HCT116 (cell line): ENCODE results near the gene CDH2. TPM values are rescaled to one million over a fixed set of nuclear protein-coding genes. Genes with fewer than 3 reads are reported as not detected.

Experiments used
- ATAC-seq: fragments of 200-7000 bp; cut with Tn5 transposase; 2 replicates; pipeline ENCODE4 v1.9.1; 2020; ENCODE audit warnings: mild to moderate bottlenecking, moderate library complexity
- BruUV-seq: library from RNA; stranded (reverse); fragments of 400-500 nt; replicated peaks from 2 replicates; lab custom pipeline; 2021; lab: Mats Ljungman, UMichigan
- CTCF ChIA-PET: fragments of 300-600 bp; sonication (Branson Sonifier 250); formaldehyde crosslinking; loops from one replicate; lab custom pipeline; 2021; ENCODE audit warnings: antibody characterized with exemption; lab: Charles Lee
- POLR2A ChIA-PET: fragments of 300-600, 350-600 bp; sonication (Branson Sonifier 250); formaldehyde crosslinking; loops from one replicate; lab custom pipeline; 2021; ENCODE audit warnings: antibody characterized with exemption; lab: Charles Lee
- RAD21 ChIA-PET, 2 experiments: fragments of 300-600 bp; sonication (Branson Sonifier 250); formaldehyde crosslinking; loops; one replicate each; lab custom pipeline; 2023; ENCODE audit warnings: low total read pairs in 2 of 2; ENCODE audit not compliant: uncharacterized antibody in 2 of 2, unreplicated experiment in 2 of 2, low non-redundant PET in 1 of 2; lab: Charles Lee
- DNase-seq: peaks from one replicate; pipeline ENCODE4 v3.0.0-alpha.2; 2010; ENCODE audit warnings: low read depth, low spot score
- H2AFZ ChIP-seq: fragments of 200-600 bp; shearing (Covaris generic), sonication (generic); 2 replicates; pipeline ENCODE4 v1.6.1; 2017; ENCODE audit warnings: low read depth, mixed run types, mixed read lengths, antibody characterized with exemption, low read length; ENCODE audit not compliant: poor library complexity, severe bottlenecking
- H3K27ac ChIP-seq: 2 replicates; pipeline ENCODE4 v1.5.1; 2012; ENCODE audit warnings: low read depth, low read length
- H3K27me3 ChIP-seq: fragments of 200-600 bp; sonication (generic); 2 replicates; pipeline ENCODE4 v1.6.1; 2016; ENCODE audit warnings: mixed run types, low read length, mixed read lengths; ENCODE audit not compliant: insufficient read depth
- H3K36me3 ChIP-seq, 2 experiments: fragments of 200-500 bp in 1 of 2; fragments of 200-600 bp in 1 of 2; sonication (Bioruptor generic) in 1 of 2; sonication (generic) in 1 of 2; 2 replicates each; pipeline versions ENCODE4 v1.5.1 to v1.6.1; 2014 to 2016; ENCODE audit warnings: low read length in 2 of 2, inconsistent platforms in 1 of 2, mixed read lengths in 1 of 2, mixed run types in 1 of 2; ENCODE audit not compliant: insufficient read depth in 2 of 2, control insufficient read depth in 1 of 2
- H3K4me1 ChIP-seq, 2 experiments: fragments of 200-600 bp in 1 of 2; sonication (generic) in 1 of 2; 2 replicates each; pipeline versions ENCODE4 v1.5.1 to v1.6.1; 2012 to 2017; ENCODE audit warnings: low read length in 2 of 2, inconsistent platforms in 1 of 2, mild to moderate bottlenecking in 1 of 2, mixed read lengths in 1 of 2, mixed run types in 1 of 2, moderate library complexity in 1 of 2; ENCODE audit not compliant: insufficient read depth in 2 of 2, control insufficient read depth in 1 of 2
- H3K4me2 ChIP-seq: fragments of 200-600 bp; sonication (generic); 2 replicates; pipeline ENCODE4 v1.6.1; 2017; ENCODE audit warnings: mixed run types, low read length, mixed read lengths
- H3K4me3 ChIP-seq, 2 experiments: fragments of 200-600 bp in 1 of 2; sonication (generic) in 1 of 2; replicated peaks in 1 of 2; 2 replicates each; pipeline ENCODE4 v1.5.1; 2011 to 2016; ENCODE audit warnings: low read length in 2 of 2, control low read depth in 1 of 2, low read depth in 1 of 2, mild to moderate bottlenecking in 1 of 2, mixed read lengths in 1 of 2, mixed run types in 1 of 2
- H3K79me2 ChIP-seq: fragments of 200-600 bp; sonication (generic); 2 replicates; pipeline ENCODE4 v1.6.1; 2017; ENCODE audit warnings: mild to moderate bottlenecking, mixed run types, low read length, moderate library complexity, mixed read lengths; ENCODE audit not compliant: insufficient read depth
- H3K9ac ChIP-seq: fragments of 200-600 bp; sonication (generic); 2 replicates; pipeline ENCODE4 v1.6.1; 2016; ENCODE audit warnings: low read length, mixed read lengths
- H3K9me2 ChIP-seq: fragments of 200-600 bp; sonication (generic), shearing (Covaris generic); 2 replicates; pipeline ENCODE4 v1.6.1; 2017; ENCODE audit warnings: mixed run types, mild to moderate bottlenecking, moderate library complexity; ENCODE audit not compliant: insufficient read depth
- H3K9me3 ChIP-seq, 2 experiments: fragments of 200-500 bp in 1 of 2; fragments of 200-600 bp in 1 of 2; sonication (Bioruptor generic) in 1 of 2; sonication (generic) in 1 of 2; 2 replicates each; pipeline ENCODE4 v1.6.1; 2014 to 2017; ENCODE audit warnings: low read length in 2 of 2, mixed read lengths in 2 of 2, inconsistent platforms in 1 of 2, low read depth in 1 of 2, mild to moderate bottlenecking in 1 of 2, mixed run types in 1 of 2, moderate library complexity in 1 of 2; ENCODE audit not compliant: control insufficient read depth in 1 of 2, insufficient read depth in 1 of 2
- H4K20me1 ChIP-seq: fragments of 200-600 bp; sonication (generic), shearing (Covaris generic); 2 replicates; pipeline ENCODE4 v1.6.1; 2017; ENCODE audit warnings: mixed run types, mild to moderate bottlenecking, moderate library complexity; ENCODE audit not compliant: insufficient read depth
- CBX3 ChIP-seq: IDR thresholded peaks from 2 replicates; pipeline ENCODE4 v1.6.1; 2012; ENCODE audit warnings: low read depth
- CEBPB ChIP-seq: IDR thresholded peaks from 2 replicates; pipeline ENCODE4 v1.6.1; 2012; ENCODE audit warnings: low read depth
- EGR1 ChIP-seq: IDR thresholded peaks from 2 replicates; pipeline ENCODE4 v1.6.1; 2012; ENCODE audit warnings: low read depth
- ELF1 ChIP-seq: IDR thresholded peaks from 2 replicates; pipeline ENCODE4 v1.6.1; 2012; ENCODE audit warnings: low read depth, borderline replicate concordance
- EZH2 ChIP-seq: fragments of 200-600 bp; sonication (generic); IDR thresholded peaks from 2 replicates; pipeline ENCODE4 v1.6.1; 2017; ENCODE audit warnings: antibody characterized with exemption, mixed run types
- EZH2phosphoT487 ChIP-seq: fragments of 200-600 bp; IDR thresholded peaks from 2 replicates; pipeline ENCODE4 v1.6.1; 2018; ENCODE audit warnings: antibody characterized with exemption, borderline replicate concordance
- JUND ChIP-seq: IDR thresholded peaks from 2 replicates; pipeline ENCODE4 v1.6.1; 2012
- MAX ChIP-seq: IDR thresholded peaks from 2 replicates; pipeline ENCODE4 v1.6.1; 2012
- POLR2A ChIP-seq: IDR thresholded peaks from 2 replicates; pipeline ENCODE4 v1.7.0; 2011; ENCODE audit warnings: borderline replicate concordance; ENCODE audit not compliant: insufficient read depth, insufficient read length; ENCODE audit errors: extremely low read depth
- POLR2AphosphoS5 ChIP-seq: IDR thresholded peaks from 2 replicates; pipeline ENCODE4 v1.6.1; 2011; ENCODE audit warnings: mild to moderate bottlenecking, low read depth, low read length, moderate library complexity
- RAD21 ChIP-seq: IDR thresholded peaks from 2 replicates; pipeline ENCODE4 v1.6.1; 2012; ENCODE audit warnings: low read depth, mild to moderate bottlenecking
- SIN3A ChIP-seq: IDR thresholded peaks from 2 replicates; pipeline ENCODE4 v1.6.1; 2012; ENCODE audit warnings: low read depth
- SP1 ChIP-seq: IDR thresholded peaks from 2 replicates; pipeline ENCODE4 v1.6.1; 2012; ENCODE audit warnings: low read depth
- SRF ChIP-seq: IDR thresholded peaks from 2 replicates; pipeline ENCODE4 v1.6.1; 2012; ENCODE audit warnings: low read depth
- TCF7L2 ChIP-seq: IDR thresholded peaks from 2 replicates; pipeline ENCODE4 v1.7.0; 2011; ENCODE audit warnings: borderline replicate concordance, inconsistent platforms; ENCODE audit not compliant: insufficient read depth, insufficient read length; ENCODE audit errors: extremely low read depth
- YY1 ChIP-seq: IDR thresholded peaks from 2 replicates; pipeline ENCODE4 v1.6.1; 2011; ENCODE audit warnings: low read length, low read depth, moderate library complexity, mild to moderate bottlenecking; ENCODE audit not compliant: insufficient replicate concordance; ENCODE audit errors: extremely low read depth
- ZNF274 ChIP-seq: fragments of 200-500 bp; sonication (Bioruptor generic); IDR thresholded peaks from 2 replicates; pipeline ENCODE4 v1.6.1; 2014; ENCODE audit warnings: mild to moderate bottlenecking, low read depth, low read length, inconsistent platforms
- intact Hi-C: fragments of 100-400 bp; cut with micrococcal nuclease; formaldehyde crosslinking; loops from 2 replicates; pipeline ENCODE4 v1.10.0; 2022
- total RNA-seq: library from RNA; stranded (reverse); gene quantifications from one replicate; pipeline ENCODE4 v1.2.1, GENCODE V29; 2021; ENCODE audit not compliant: unreplicated experiment
- TF ChIP-seq, protein P1 (sequence below): IDR thresholded peaks from 2 replicates; pipeline ENCODE4 v1.6.1; 2012; ENCODE audit warnings: low read depth
- TF ChIP-seq, protein P2 (sequence below): IDR thresholded peaks from 2 replicates; pipeline ENCODE4 v1.6.1; 2012
- TF ChIP-seq, protein P3 (sequence below), 3 experiments: fragments of 200-600 bp in 1 of 3; sonication (generic) in 1 of 3; IDR thresholded peaks in 2 of 3; conservative IDR thresholded peaks in 1 of 3; 2 replicates each; pipeline ENCODE4 v1.5.1; 2012 to 2017; ENCODE audit warnings: low read depth in 2 of 3, low read length in 2 of 3, antibody characterized with exemption in 1 of 3, borderline replicate concordance in 1 of 3, control low read depth in 1 of 3, mild to moderate bottlenecking in 1 of 3, mixed read lengths in 1 of 3, mixed run types in 1 of 3, moderate library complexity in 1 of 3; ENCODE audit not compliant: insufficient read depth in 1 of 3

Gene CDH2
- total RNA-seq, 1 experiment from 2014 or later, result 0.15 TPM

GRCh38 chr18:28099237-28099636 lies 77.7 kb downstream of the CDH2 start:
- no peaks in the 10 kb centered on the region for H3K4me1 ChIP-seq
- no peak overlapping the region for H3K4me2 ChIP-seq
- RAD21 ChIA-PET, result no interaction called here
- intact Hi-C loops, result no loop called here
- POLR2A ChIA-PET, result no interaction called here
- H3K27me3 ChIP-seq, result no peaks in the 10 kb centered on the region
- BruUV-seq, result no TSS peak
- H3K9me3 ChIP-seq, result no peaks in the 10 kb centered on the region
- no peaks in the 10 kb centered on the region for H3K9me2 ChIP-seq
- no peak for DNase-seq
- no peak for ATAC-seq
- no peak overlapping the region for H2AFZ ChIP-seq
- no peak overlapping the region for H3K4me3 ChIP-seq
- no peaks in the 10 kb centered on the region for H4K20me1 ChIP-seq
- no peak overlapping the region for H3K9ac ChIP-seq
- H3K79me2 ChIP-seq, result no peaks in the 10 kb centered on the region
- CTCF ChIA-PET, result no interaction called here
- no peak overlapping the region for H3K27ac ChIP-seq
- TF ChIP-seq, protein P1, sequence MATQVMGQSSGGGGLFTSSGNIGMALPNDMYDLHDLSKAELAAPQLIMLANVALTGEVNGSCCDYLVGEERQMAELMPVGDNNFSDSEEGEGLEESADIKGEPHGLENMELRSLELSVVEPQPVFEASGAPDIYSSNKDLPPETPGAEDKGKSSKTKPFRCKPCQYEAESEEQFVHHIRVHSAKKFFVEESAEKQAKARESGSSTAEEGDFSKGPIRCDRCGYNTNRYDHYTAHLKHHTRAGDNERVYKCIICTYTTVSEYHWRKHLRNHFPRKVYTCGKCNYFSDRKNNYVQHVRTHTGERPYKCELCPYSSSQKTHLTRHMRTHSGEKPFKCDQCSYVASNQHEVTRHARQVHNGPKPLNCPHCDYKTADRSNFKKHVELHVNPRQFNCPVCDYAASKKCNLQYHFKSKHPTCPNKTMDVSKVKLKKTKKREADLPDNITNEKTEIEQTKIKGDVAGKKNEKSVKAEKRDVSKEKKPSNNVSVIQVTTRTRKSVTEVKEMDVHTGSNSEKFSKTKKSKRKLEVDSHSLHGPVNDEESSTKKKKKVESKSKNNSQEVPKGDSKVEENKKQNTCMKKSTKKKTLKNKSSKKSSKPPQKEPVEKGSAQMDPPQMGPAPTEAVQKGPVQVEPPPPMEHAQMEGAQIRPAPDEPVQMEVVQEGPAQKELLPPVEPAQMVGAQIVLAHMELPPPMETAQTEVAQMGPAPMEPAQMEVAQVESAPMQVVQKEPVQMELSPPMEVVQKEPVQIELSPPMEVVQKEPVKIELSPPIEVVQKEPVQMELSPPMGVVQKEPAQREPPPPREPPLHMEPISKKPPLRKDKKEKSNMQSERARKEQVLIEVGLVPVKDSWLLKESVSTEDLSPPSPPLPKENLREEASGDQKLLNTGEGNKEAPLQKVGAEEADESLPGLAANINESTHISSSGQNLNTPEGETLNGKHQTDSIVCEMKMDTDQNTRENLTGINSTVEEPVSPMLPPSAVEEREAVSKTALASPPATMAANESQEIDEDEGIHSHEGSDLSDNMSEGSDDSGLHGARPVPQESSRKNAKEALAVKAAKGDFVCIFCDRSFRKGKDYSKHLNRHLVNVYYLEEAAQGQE, result no peak
- TF ChIP-seq POLR2A (no peak), SRF (no peak), TCF7L2 (no peak), EZH2phosphoT487 (no peak), CEBPB (no peak), ELF1 (no peak), JUND (no peak), POLR2AphosphoS5 (no peak), SIN3A (no peak), CBX3 (no peak), SP1 (no peak), ZNF274 (no peak), MAX (no peak), YY1 (no peak), EGR1 (no peak), EZH2 (no peak), RAD21 (no peak)
- TF ChIP-seq, protein P2, sequence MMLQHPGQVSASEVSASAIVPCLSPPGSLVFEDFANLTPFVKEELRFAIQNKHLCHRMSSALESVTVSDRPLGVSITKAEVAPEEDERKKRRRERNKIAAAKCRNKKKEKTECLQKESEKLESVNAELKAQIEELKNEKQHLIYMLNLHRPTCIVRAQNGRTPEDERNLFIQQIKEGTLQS, result no peak
- TF ChIP-seq, protein P3, sequence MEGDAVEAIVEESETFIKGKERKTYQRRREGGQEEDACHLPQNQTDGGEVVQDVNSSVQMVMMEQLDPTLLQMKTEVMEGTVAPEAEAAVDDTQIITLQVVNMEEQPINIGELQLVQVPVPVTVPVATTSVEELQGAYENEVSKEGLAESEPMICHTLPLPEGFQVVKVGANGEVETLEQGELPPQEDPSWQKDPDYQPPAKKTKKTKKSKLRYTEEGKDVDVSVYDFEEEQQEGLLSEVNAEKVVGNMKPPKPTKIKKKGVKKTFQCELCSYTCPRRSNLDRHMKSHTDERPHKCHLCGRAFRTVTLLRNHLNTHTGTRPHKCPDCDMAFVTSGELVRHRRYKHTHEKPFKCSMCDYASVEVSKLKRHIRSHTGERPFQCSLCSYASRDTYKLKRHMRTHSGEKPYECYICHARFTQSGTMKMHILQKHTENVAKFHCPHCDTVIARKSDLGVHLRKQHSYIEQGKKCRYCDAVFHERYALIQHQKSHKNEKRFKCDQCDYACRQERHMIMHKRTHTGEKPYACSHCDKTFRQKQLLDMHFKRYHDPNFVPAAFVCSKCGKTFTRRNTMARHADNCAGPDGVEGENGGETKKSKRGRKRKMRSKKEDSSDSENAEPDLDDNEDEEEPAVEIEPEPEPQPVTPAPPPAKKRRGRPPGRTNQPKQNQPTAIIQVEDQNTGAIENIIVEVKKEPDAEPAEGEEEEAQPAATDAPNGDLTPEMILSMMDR (IDR thresholded peaks at IDR 0.05 in 2 of 3, conservative IDR thresholded peaks at IDR 0.05 in 1 of 3; ENCODE audit: borderline replicate concordance in 1 of 3, insufficient read depth in 1 of 3, low read depth in 2 of 3, low read length in 2 of 3), result no peak
- H3K36me3 ChIP-seq, result no peaks in the 10 kb centered on the region
